ENCODE measurements around the gene TMED4. TPM values are rescaled to one million over a fixed set of nuclear protein-coding genes. Genes with fewer than 3 reads are reported as not detected.

Gene TMED4
- total and polyA plus RNA-seq, 7 donors: 29.8 to 64.4 (median 43.6) TPM

GRCh38 chr7:44573464-44574286, 8.4 kb downstream of the TMED4 start, which contains the start of gene DDX56:
Gene DDX56 (minus strand): TSS chr7:44573908. CDS start chr7:44573895, 13 bp downstream.
- no peak for TF ChIP-seq CTCF (IDR thresholded peaks at IDR 0.05)
- ATAC-seq (peak; percentile 96 to 98 (median 97)), DNase-seq (peak; percentile 96 to 98)
- Histone ChIP-seq H3K27ac (peak within 1 kb of the TSS; percentile 95), H3K27me3 (ENCODE audit: insufficient read depth in 3 of 3, low read length in 2 of 3) (no peaks in the 10 kb centered on the region), H3K4me3 (peak within 1 kb of the TSS; percentile 97), H3K9me3 (no peaks in the 10 kb centered on the region), H3K4me1 (peaks cover 19% of the 10 kb centered on the region), H3K36me3 (ENCODE audit: insufficient read depth in 1 of 2, low read depth in 1 of 2) (peaks cover 20 to 82% of the 10 kb centered on the region in 2 donors)
- intact Hi-C loops (cut with DNase I): no loop called here
- 0 to 1% (median 0%) methylated on average over 72 to 74 of the region's 74 CpGs for WGBS, 3 donors

- H3K9me3 ChIP-seq: no peaks in the 10 kb centered on the region
- intact Hi-C loops (cut with DNase I): no loop called here
- no peak for TF ChIP-seq CTCF (IDR thresholded peaks at IDR 0.05)
- peaks cover 25 to 82% of the 10 kb centered on the region in 2 donors for H3K36me3 ChIP-seq (ENCODE audit: insufficient read depth in 1 of 2, low read depth in 1 of 2)
- H3K4me1 ChIP-seq: peaks cover 19% of the 10 kb centered on the region
- H3K27ac ChIP-seq: peak overlapping the region; percentile 95
- DNase-seq (no peak), ATAC-seq (peak in 1 of 4 donors; percentile 25)
- H3K4me3 ChIP-seq: peak overlapping the region; percentile 97
- no peaks in the 10 kb centered on the region for H3K27me3 ChIP-seq (ENCODE audit: insufficient read depth in 3 of 3, low read length in 2 of 3)
- 47 to 67% (median 64%) methylated on average over 5 of the region's 5 CpGs for WGBS, 3 donors
Measured at GRCh38 chr7:44572771-44573170, 9.3 kb downstream of the TMED4 start.

- Histone ChIP-seq H3K27ac (no peak overlapping the region), H3K27me3 (ENCODE audit: insufficient read depth in 3 of 3, low read length in 2 of 3) (no peaks in the 10 kb centered on the region), H3K36me3 (ENCODE audit: insufficient read depth in 1 of 2, low read depth in 1 of 2) (peaks cover 25 to 82% of the 10 kb centered on the region in 2 donors), H3K4me1 (peaks cover 19% of the 10 kb centered on the region), H3K9me3 (no peaks in the 10 kb centered on the region), H3K4me3 (no peak overlapping the region)
- no peak for TF ChIP-seq CTCF (IDR thresholded peaks at IDR 0.05)
- intact Hi-C loops (cut with DNase I): loop anchor here (5.0 to 10.0 kb wide), 3 partner anchors 73 to 328 kb away; no protein-coding TSS in a partner anchor
- ATAC-seq (no peak), DNase-seq (no peak)
- 89 to 92% (median 92%) methylated on average over 9 of the region's 9 CpGs for WGBS, 3 donors
Measured at GRCh38 chr7:44569959-44570358, 12.1 kb downstream of the TMED4 start.

DNA sequence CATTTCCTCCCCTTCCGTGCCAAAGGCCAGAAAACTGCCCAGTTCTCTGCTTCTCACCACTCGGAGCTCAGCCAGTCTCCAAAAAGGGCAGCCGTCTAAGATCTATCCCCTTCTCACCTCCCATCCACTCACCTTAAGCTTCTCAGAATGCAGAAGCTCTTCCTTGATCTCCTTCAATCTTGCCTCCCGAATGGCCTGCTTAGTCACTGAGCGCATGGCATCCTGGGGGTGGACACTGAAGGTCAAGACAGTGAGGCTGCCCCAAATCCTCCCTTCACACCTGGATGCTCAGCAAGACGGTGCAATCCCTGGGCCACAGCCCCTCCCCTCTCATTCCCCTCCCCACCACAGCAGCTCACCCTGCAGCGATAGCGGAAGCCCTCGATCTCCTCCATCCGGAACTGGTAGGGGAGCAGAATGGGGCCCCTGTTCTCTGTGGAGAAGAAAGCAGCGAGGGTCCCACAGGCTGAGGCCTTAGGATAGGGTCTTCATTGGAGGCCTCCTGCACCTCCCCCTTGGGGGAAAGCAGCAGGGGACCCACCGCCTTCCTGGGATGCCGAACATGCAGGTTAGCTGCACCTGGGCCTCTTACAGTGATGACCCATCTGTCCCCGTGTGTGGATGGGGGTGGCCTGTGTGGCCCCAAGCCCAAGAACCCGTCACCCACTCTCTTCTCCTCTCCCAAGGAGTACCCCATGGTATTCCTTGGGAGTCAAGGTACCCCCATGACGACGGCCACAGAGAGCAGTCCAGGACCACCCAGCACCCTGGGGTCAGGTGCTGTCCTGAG, 13.1 kb downstream of the TMED4 start:
- Histone ChIP-seq H3K4me1 (peaks cover 12% of the 10 kb centered on the region), H3K27me3 (ENCODE audit: insufficient read depth in 3 of 3, low read length in 2 of 3) (no peaks in the 10 kb centered on the region), H3K9me3 (no peaks in the 10 kb centered on the region), H3K4me3 (no peak overlapping the region), H3K36me3 (ENCODE audit: insufficient read depth in 1 of 2, low read depth in 1 of 2) (peaks cover 29 to 90% of the 10 kb centered on the region in 2 donors), H3K27ac (no peak overlapping the region)
- intact Hi-C loops (cut with DNase I): loop anchor here (5.0 to 10.0 kb wide), 3 partner anchors 72 to 327 kb away; no protein-coding TSS in a partner anchor
- TF ChIP-seq CTCF (IDR thresholded peaks at IDR 0.05): no peak
- ATAC-seq: no peak
- 79 to 87% (median 82%) methylated on average over 17 of the region's 17 CpGs for WGBS, 3 donors
- DNase-seq: no peak

Data from psoas muscle (tissue), 8 donors.